Mesothelial cell of epicardium (in vitro differentiated cells): ENCODE measurements around the gene NAV1. TPM values are rescaled to one million over a fixed set of nuclear protein-coding genes. Genes with fewer than 3 reads are reported as not detected.

Experiments used
- DNase-seq, 2 experiments: peaks; one replicate each; pipeline ENCODE4 v3.0.0; 2021; ENCODE audit warnings: low spot score in 2 of 2; ENCODE audit not compliant: unreplicated experiment in 2 of 2
- H3K27ac Mint-ChIP-seq: 2 replicates; pipeline ENCODE4 v1.8.0; 2021; ENCODE audit warnings: mixed read lengths
- H3K27me3 Mint-ChIP-seq: 2 replicates; pipeline ENCODE4 v1.8.0; 2021; ENCODE audit warnings: low read depth, mixed read lengths
- H3K36me3 Mint-ChIP-seq: 2 replicates; pipeline ENCODE4 v1.8.0; 2021; ENCODE audit warnings: mixed read lengths
- H3K4me1 Mint-ChIP-seq: 2 replicates; pipeline ENCODE4 v1.8.0; 2021; ENCODE audit warnings: mixed read lengths
- H3K4me3 Mint-ChIP-seq: 2 replicates; pipeline ENCODE4 v1.8.0; 2021; ENCODE audit warnings: mild to moderate bottlenecking, moderate library complexity, mixed read lengths
- H3K9me3 Mint-ChIP-seq: 2 replicates; pipeline ENCODE4 v1.8.0; 2021; ENCODE audit warnings: mixed read lengths
- total RNA-seq: library from RNA; stranded (reverse); gene quantifications from 3 replicates; pipeline ENCODE4 v1.2.1, GENCODE V29; 2021
- TF ChIP-seq, protein P1 (sequence below): fragments of 200-600 bp; sonication (generic); IDR thresholded peaks from one replicate; pipeline ENCODE4 v1.5.0; 2021; ENCODE audit warnings: antibody characterized with exemption; ENCODE audit not compliant: unreplicated experiment

NAV1 gene
- total RNA-seq, 1 donor from 2014 or later, result 95.9 TPM

- Mint-ChIP-seq H3K27ac (peak overlapping the region; percentile 100), H3K4me3 (peak overlapping the region; percentile 52), H3K9me3 (peaks cover 5% of the 10 kb centered on the region), H3K4me1 (peaks cover 72% of the 10 kb centered on the region), H3K27me3 (no peaks in the 10 kb centered on the region), H3K36me3 (peaks cover 6% of the 10 kb centered on the region)
- TF ChIP-seq, protein P1, sequence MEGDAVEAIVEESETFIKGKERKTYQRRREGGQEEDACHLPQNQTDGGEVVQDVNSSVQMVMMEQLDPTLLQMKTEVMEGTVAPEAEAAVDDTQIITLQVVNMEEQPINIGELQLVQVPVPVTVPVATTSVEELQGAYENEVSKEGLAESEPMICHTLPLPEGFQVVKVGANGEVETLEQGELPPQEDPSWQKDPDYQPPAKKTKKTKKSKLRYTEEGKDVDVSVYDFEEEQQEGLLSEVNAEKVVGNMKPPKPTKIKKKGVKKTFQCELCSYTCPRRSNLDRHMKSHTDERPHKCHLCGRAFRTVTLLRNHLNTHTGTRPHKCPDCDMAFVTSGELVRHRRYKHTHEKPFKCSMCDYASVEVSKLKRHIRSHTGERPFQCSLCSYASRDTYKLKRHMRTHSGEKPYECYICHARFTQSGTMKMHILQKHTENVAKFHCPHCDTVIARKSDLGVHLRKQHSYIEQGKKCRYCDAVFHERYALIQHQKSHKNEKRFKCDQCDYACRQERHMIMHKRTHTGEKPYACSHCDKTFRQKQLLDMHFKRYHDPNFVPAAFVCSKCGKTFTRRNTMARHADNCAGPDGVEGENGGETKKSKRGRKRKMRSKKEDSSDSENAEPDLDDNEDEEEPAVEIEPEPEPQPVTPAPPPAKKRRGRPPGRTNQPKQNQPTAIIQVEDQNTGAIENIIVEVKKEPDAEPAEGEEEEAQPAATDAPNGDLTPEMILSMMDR, result no peak
- peak; percentile 59 to 69 for DNase-seq
Observed at GRCh38 chr1:201493757-201494617, 44.9 kb upstream of the NAV1 start.

- peak in 1 of 2 experiments; percentile 61 for DNase-seq
- Mint-ChIP-seq H3K4me1 (peaks cover 70% of the 10 kb centered on the region), H3K27me3 (no peaks in the 10 kb centered on the region), H3K9me3 (peaks cover 5% of the 10 kb centered on the region), H3K4me3 (peak overlapping the region; percentile 9), H3K27ac (peak overlapping the region; percentile 100), H3K36me3 (peaks cover 6% of the 10 kb centered on the region)
- TF ChIP-seq, protein P1, result no peak
Observed at GRCh38 chr1:201495551-201496295, 43.2 kb upstream of the NAV1 start.

DNA sequence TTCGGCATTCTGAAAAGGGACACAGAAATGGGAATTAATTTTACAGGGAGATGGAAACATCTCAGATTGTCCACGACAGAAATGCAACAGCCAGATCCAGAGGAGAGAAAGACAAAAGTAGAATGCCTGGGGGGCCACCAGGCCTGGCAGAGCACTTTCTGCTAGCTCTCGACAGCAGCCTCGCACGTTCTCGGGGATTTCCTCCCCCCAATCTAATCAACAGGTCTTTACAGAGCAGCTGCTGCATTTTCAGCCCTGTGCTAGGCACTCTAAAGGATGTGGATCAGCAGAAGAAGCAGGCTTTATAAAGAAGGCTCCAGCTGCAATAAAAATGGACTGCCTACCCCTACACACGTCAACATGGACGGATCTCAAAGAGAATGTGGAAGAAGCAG lies 42.6 kb upstream of the NAV1 start:
- no peak for DNase-seq
- Mint-ChIP-seq H3K4me1 (peaks cover 70% of the 10 kb centered on the region), H3K4me3 (peak overlapping the region; percentile 9), H3K27me3 (no peaks in the 10 kb centered on the region), H3K27ac (peak overlapping the region; percentile 100), H3K36me3 (peaks cover 6% of the 10 kb centered on the region), H3K9me3 (peaks cover 5% of the 10 kb centered on the region)
- TF ChIP-seq, protein P1, result no peak

- Mint-ChIP-seq H3K4me3 (no peak overlapping the region), H3K27me3 (no peaks in the 10 kb centered on the region), H3K9me3 (peaks cover 5% of the 10 kb centered on the region), H3K36me3 (peaks cover 6% of the 10 kb centered on the region), H3K27ac (peak overlapping the region; percentile 67), H3K4me1 (peaks cover 70% of the 10 kb centered on the region)
- TF ChIP-seq, protein P1, result no peak
- no peak for DNase-seq
Observed at GRCh38 chr1:201497935-201498509, 40.9 kb upstream of the NAV1 start.

DNA sequence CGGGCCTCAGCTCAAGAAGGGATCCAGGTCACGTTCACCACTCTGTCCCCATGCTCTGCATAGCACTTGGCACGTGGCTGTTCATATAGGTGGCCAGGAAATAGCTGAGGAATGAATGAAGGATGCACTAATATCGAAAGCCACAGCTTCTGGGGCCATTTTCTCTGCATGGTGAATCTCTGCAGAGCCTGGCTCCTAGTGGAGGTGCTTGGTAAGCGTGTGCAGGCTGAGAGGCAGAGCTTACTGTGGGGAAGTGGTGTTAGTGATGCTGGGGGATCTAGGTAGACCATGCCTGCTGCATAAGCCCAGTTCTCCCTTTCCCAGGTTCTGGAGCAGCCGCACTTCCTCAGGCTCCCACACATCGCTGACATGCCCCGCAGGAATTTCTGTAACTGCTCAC lies 40.3 kb upstream of the NAV1 start:
- H3K4me3 Mint-ChIP-seq, result no peak overlapping the region
- H3K9me3 Mint-ChIP-seq, result no peaks in the 10 kb centered on the region
- H3K27me3 Mint-ChIP-seq, result no peaks in the 10 kb centered on the region
- peak overlapping the region; percentile 93 for H3K27ac Mint-ChIP-seq
- peaks cover under 1% of the 10 kb centered on the region for H3K36me3 Mint-ChIP-seq
- TF ChIP-seq, protein P1, result no peak
- no peak for DNase-seq
- peaks cover 69% of the 10 kb centered on the region for H3K4me1 Mint-ChIP-seq
